Measurements from ENCODE around the gene WIPF3.

GRCh38 chr7:29926216-29926615 lies 119.9 kb downstream of the WIPF3 start:
- TF ChIP-seq CTCF (IDR thresholded peaks at IDR 0.05) (no peak), POLR2A (IDR thresholded peaks at IDR 0.05) (no peak)

Data from right lobe of liver (tissue), 4 donors.